Right lobe of liver (tissue), 4 donors: ENCODE data around the gene BORCS8.

ENCODE experiments used
- CTCF ChIP-seq, 4 donors: fragments of 200-600 bp in 3 of 4; fragments of 450-650 bp in 1 of 4; IDR thresholded peaks; one replicate each; pipeline versions ENCODE4 v1.5.1 to v1.8.0; 2016 to 2022; ENCODE audit warnings: antibody characterized with exemption in 4 of 4, mild to moderate bottlenecking in 2 of 4
- POLR2A ChIP-seq: fragments of 450-650 bp; IDR thresholded peaks from one replicate; pipeline ENCODE4 v1.6.1; 2017; ENCODE audit warnings: antibody characterized with exemption, mild to moderate bottlenecking
- donor health status: DM: no; HTN: no; CAD: no.
- donor health status: DM: no; HTN: no; CAD: no.
- donor health status: DM: no; HTN: yes; CAD: no.

- TF ChIP-seq POLR2A (peak; percentile 61), CTCF (IDR thresholded peaks at IDR 0.05) (no peak)
Measured at GRCh38 chr19:19192078-19192882, at the start of gene BORCS8, which contains the start of gene RFXANK.
